ENCODE results near the gene FABP2.
"Not testable (repeated sequence)": the region's sequence is repeated elsewhere in the genome, so short reads cannot be mapped to it uniquely, and the experiment has no call there.

Gene FABP2
- 0 reads per million in 3 donors for total RNA-seq

DNA sequence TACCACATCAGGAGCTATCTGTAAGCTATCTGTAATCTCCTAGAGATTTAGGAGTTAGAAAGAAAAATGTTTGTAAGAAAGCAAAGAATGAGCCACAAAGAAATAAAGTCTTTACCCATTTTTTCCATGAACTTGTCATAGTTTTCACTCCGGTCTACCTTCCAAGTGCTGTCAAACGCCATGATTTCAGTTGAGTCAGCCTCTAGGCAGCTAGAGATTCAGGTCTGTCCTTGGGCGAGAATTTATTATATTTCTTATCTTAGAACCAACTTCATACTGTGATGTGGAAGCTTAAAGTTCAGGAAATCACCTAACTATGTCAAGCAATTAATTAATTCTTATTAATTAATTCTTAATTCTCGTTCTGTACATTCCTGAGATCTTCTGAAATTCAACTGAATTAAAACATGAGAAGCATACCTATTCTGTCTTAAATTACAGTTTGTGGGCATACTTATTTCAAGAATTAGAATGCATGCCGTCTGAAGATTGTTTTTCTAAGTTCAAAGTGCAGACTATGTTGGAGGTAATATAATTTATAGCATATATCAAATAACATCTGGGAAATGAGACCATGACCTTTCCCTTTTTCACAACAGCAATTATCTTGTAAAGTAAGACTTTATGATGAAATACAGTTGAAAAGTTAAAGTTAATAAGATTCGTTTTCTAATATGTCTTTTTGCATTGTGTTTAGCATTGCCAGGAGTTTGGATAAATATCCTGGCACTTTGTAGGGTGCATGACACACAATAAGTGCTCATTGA is at the start of gene FABP2:
TSS of gene FABP2 (minus strand) at position 218 of the 767 bp plus-strand sequence. CDS start at position 182, 36 bp downstream.
- Histone ChIP-seq H3K36me3 (ENCODE audit: control insufficient read depth, insufficient read depth, low read length) (no peaks in the 10 kb centered on the region), H3K27ac (ENCODE audit: insufficient read depth, low read length, poor library complexity, severe bottlenecking) (no peak within 1 kb of the TSS), H3K4me3 (ENCODE audit: insufficient read depth, low read depth, low read length, poor library complexity, severe bottlenecking) (no peak within 1 kb of the TSS), H3K27me3 (replicated peaks; ENCODE audit: control insufficient read depth, insufficient read depth, low read length, poor library complexity, severe bottlenecking) (no peaks in the 10 kb centered on the region), H3K9me3 (ENCODE audit: control insufficient read depth, low read length) (no peaks in the 10 kb centered on the region), H3K4me1 (ENCODE audit: control insufficient read depth, insufficient read depth, low read length, poor library complexity, severe bottlenecking) (no peaks in the 10 kb centered on the region)
- DNase-seq, result no peak

DNA sequence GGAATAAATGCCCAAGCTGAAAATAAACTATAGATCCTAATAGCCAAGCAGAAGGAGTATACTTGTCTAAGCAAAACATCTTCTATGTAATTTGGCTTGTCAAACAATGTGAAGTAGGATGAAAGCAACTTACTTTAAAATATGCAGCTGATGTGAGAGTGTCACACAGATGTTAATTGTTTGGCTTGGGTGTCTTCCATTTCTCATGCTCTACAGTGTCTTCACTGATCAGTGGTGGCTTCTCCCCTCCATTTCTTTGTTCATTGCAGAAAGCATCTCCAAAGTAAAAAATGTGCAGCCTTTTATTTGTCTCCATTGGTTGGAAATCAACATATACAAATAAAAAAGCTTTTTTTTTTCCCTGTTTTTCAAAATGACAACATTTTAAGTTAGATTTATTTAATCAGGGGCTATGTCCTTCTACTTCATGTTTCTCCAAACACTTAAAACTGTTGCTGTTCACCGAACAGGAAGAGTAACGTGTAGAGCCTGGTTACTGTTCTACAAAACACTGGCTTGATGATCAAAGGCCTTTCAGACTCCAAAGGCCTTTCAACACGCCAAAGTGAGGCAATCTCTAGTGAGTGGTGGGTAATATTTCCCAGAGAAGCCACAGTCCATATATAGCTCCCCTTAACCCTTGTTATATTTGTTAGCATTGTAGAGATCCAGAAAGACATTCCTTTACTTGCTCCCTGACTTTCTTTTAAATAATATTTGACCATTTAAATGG is 49.2 kb upstream of the FABP2 start:
- not testable (repeated sequence) for H3K27ac ChIP-seq (ENCODE audit: insufficient read depth, low read length, poor library complexity, severe bottlenecking); H3K36me3 ChIP-seq (ENCODE audit: control insufficient read depth, insufficient read depth, low read length); H3K4me3 ChIP-seq (ENCODE audit: insufficient read depth, low read depth, low read length, poor library complexity, severe bottlenecking)

DNA sequence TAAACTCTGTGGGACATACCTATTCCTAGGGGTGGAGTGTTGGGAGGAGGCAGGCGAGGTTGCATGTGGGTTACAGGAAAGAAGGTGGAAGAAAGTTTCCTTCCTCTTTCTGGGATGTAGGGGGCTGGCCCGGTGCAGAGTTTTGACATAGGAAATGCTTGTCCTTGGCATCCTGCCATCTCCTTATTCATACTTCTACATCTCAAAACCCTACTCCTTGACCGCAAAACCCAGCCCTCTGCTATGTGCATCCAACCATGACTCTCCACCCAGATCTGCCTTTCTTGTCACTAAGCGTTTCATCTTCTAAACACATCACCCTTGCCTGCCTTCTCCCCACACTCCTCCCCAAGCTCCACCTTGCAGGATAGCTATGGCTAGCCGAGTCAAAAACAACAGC is 48.5 kb upstream of the FABP2 start:
- not testable (repeated sequence) for H3K4me3 ChIP-seq (ENCODE audit: insufficient read depth, low read depth, low read length, poor library complexity, severe bottlenecking); H3K27ac ChIP-seq (ENCODE audit: insufficient read depth, low read length, poor library complexity, severe bottlenecking)

More for the DNA sequence above, 49.2 kb upstream of the FABP2 start:
- not testable (repeated sequence) for DNase-seq; H3K9me3 ChIP-seq (ENCODE audit: control insufficient read depth, low read length); H3K4me1 ChIP-seq (ENCODE audit: control insufficient read depth, insufficient read depth, low read length, poor library complexity, severe bottlenecking); H3K27me3 ChIP-seq (replicated peaks; ENCODE audit: control insufficient read depth, insufficient read depth, low read length, poor library complexity, severe bottlenecking)

DNA sequence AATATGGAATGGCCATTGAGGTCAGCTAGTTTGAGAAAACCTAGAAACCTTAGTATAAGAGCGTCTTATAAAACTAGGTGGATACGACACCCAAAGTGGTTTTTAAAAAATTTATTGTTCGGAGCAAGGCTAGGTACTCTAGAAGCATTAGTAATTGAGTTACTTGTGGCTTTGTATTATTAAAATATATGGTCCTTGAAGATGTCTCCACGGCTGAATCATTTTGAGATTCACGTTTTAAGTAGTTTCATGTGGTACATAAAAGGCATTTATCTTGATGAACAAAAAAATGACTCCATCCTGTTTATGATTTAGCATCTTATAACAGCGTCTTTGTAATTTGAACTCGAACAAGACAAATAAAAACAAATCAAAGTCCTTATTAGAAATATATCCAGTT is 44.9 kb upstream of the FABP2 start:
- not testable (repeated sequence) for H3K27ac ChIP-seq (ENCODE audit: insufficient read depth, low read length, poor library complexity, severe bottlenecking); H3K4me3 ChIP-seq (ENCODE audit: insufficient read depth, low read depth, low read length, poor library complexity, severe bottlenecking); H3K36me3 ChIP-seq (ENCODE audit: control insufficient read depth, insufficient read depth, low read length); DNase-seq; H3K27me3 ChIP-seq (replicated peaks; ENCODE audit: control insufficient read depth, insufficient read depth, low read length, poor library complexity, severe bottlenecking); H3K9me3 ChIP-seq (ENCODE audit: control insufficient read depth, low read length); H3K4me1 ChIP-seq (ENCODE audit: control insufficient read depth, insufficient read depth, low read length, poor library complexity, severe bottlenecking)

More for the DNA sequence above, 48.5 kb upstream of the FABP2 start:
- H3K4me1 ChIP-seq (ENCODE audit: control insufficient read depth, insufficient read depth, low read length, poor library complexity, severe bottlenecking); H3K27me3 ChIP-seq (replicated peaks; ENCODE audit: control insufficient read depth, insufficient read depth, low read length, poor library complexity, severe bottlenecking); H3K36me3 ChIP-seq (ENCODE audit: control insufficient read depth, insufficient read depth, low read length); H3K9me3 ChIP-seq (ENCODE audit: control insufficient read depth, low read length): not testable (repeated sequence)
- DNase-seq, result peak in 2 of 3 donors; percentile 1 to 14

DNA sequence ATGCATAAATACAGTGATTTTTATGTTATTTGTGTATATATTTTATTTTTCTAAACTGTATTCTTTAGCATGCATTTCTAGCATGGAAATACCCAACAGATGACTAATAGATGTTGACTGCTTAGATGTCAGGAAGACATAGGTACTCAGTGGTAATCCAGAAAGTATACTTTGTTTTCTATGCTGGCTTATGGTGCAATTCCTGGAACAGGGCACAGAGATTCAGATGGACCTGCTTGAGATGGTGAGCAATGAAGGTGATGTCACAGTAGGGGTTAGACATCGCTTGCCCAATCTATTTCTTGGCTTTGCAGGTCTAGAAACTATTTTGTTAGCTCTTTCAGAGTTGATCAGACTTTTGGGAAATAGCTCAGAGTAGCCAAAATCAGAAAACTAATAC is 42.3 kb upstream of the FABP2 start:
- not testable (repeated sequence) for DNase-seq; H3K4me1 ChIP-seq (ENCODE audit: control insufficient read depth, insufficient read depth, low read length, poor library complexity, severe bottlenecking); H3K9me3 ChIP-seq (ENCODE audit: control insufficient read depth, low read length); H3K27ac ChIP-seq (ENCODE audit: insufficient read depth, low read length, poor library complexity, severe bottlenecking); H3K36me3 ChIP-seq (ENCODE audit: control insufficient read depth, insufficient read depth, low read length); H3K27me3 ChIP-seq (replicated peaks; ENCODE audit: control insufficient read depth, insufficient read depth, low read length, poor library complexity, severe bottlenecking); H3K4me3 ChIP-seq (ENCODE audit: insufficient read depth, low read depth, low read length, poor library complexity, severe bottlenecking)

DNA sequence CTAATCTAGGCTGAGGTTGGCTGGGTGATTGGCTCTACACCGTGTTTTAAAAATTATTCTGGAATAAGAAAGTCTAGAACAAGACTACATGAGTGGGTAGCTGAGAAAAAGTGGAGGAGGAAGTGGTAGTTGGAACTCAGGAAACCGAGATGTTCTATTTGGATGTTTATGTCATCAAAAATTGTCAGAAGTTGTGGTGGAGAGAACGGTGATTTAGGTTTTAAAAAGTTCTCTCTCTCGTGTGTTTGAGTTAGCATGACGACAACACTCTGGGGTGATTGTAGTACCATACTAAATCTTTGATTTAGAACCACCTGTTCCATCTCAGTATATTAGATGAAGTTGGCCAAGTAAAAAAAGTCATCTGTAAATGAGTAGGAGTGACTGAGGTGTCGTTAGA is 41.4 kb upstream of the FABP2 start:
- H3K27me3 ChIP-seq (replicated peaks; ENCODE audit: control insufficient read depth, insufficient read depth, low read length, poor library complexity, severe bottlenecking); H3K9me3 ChIP-seq (ENCODE audit: control insufficient read depth, low read length); H3K4me1 ChIP-seq (ENCODE audit: control insufficient read depth, insufficient read depth, low read length, poor library complexity, severe bottlenecking); H3K36me3 ChIP-seq (ENCODE audit: control insufficient read depth, insufficient read depth, low read length); H3K4me3 ChIP-seq (ENCODE audit: insufficient read depth, low read depth, low read length, poor library complexity, severe bottlenecking); DNase-seq; H3K27ac ChIP-seq (ENCODE audit: insufficient read depth, low read length, poor library complexity, severe bottlenecking): not testable (repeated sequence)

DNA sequence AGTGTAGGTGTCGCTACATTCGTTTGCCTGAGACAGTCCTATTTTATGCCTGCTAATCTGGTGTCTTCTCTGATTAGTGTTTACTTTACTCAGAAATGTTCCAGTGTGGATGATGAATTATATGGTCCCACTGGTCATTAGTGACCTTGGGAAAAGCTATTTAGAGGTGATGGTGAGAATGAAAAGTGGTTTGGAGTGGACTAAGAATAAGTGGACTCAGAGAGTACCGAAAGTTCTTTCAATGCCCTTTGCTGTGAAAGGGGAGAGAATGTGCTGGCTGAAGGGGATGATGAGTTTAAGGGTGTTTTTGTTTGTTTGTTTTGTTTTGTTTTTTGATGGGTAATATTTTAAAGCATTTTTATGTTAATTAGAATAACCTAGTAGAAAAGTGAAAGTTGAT is 40.5 kb upstream of the FABP2 start:
- H3K4me3 ChIP-seq (ENCODE audit: insufficient read depth, low read depth, low read length, poor library complexity, severe bottlenecking); H3K27me3 ChIP-seq (replicated peaks; ENCODE audit: control insufficient read depth, insufficient read depth, low read length, poor library complexity, severe bottlenecking); H3K36me3 ChIP-seq (ENCODE audit: control insufficient read depth, insufficient read depth, low read length): not testable (repeated sequence)

DNA sequence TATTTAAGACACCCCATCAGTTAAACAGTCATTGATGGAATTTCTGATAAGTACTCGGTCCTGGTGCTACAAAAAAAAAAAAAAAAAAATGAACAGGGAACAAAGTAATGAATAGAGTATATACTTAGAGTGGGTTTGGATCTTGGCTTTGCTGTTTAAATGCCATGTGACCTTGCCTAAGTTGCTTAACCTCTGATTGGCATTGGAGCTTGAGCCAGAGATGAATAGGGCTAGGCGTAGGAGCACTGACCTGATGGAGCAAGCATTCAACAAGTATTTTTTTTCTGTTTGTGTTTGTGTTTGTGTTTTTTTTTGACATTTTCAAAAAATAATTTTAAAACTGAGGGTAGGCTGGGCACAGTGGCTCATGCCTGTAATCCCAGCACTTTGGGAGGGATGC is 37.9 kb upstream of the FABP2 start:
- not testable (repeated sequence) for H3K4me1 ChIP-seq (ENCODE audit: control insufficient read depth, insufficient read depth, low read length, poor library complexity, severe bottlenecking); H3K27me3 ChIP-seq (replicated peaks; ENCODE audit: control insufficient read depth, insufficient read depth, low read length, poor library complexity, severe bottlenecking); DNase-seq; H3K4me3 ChIP-seq (ENCODE audit: insufficient read depth, low read depth, low read length, poor library complexity, severe bottlenecking); H3K36me3 ChIP-seq (ENCODE audit: control insufficient read depth, insufficient read depth, low read length); H3K27ac ChIP-seq (ENCODE audit: insufficient read depth, low read length, poor library complexity, severe bottlenecking); H3K9me3 ChIP-seq (ENCODE audit: control insufficient read depth, low read length)

More for the DNA sequence above, 40.5 kb upstream of the FABP2 start:
- not testable (repeated sequence) for H3K4me1 ChIP-seq (ENCODE audit: control insufficient read depth, insufficient read depth, low read length, poor library complexity, severe bottlenecking); H3K9me3 ChIP-seq (ENCODE audit: control insufficient read depth, low read length); DNase-seq; H3K27ac ChIP-seq (ENCODE audit: insufficient read depth, low read length, poor library complexity, severe bottlenecking)

DNA sequence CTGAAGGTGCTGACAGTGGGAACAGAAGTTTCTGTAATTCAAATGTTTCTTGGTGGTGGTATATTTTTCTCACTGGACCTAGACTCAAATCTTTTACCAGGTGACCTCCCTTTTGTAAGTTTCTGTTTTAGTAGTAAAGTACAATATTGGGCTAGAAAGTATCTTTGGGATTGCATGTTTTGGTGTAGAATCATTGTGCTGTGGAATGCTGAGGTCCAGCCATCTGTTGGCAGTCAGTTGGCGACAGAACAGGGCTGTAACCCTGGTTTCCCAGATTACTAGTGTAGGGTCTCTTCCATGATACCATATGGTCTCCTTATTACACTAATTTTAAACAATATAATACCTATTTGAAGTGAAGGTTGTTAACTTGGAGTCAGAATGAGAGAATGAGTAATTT is 34.9 kb upstream of the FABP2 start:
- not testable (repeated sequence) for H3K4me3 ChIP-seq (ENCODE audit: insufficient read depth, low read depth, low read length, poor library complexity, severe bottlenecking); H3K27ac ChIP-seq (ENCODE audit: insufficient read depth, low read length, poor library complexity, severe bottlenecking); H3K9me3 ChIP-seq (ENCODE audit: control insufficient read depth, low read length); H3K36me3 ChIP-seq (ENCODE audit: control insufficient read depth, insufficient read depth, low read length); H3K27me3 ChIP-seq (replicated peaks; ENCODE audit: control insufficient read depth, insufficient read depth, low read length, poor library complexity, severe bottlenecking); H3K4me1 ChIP-seq (ENCODE audit: control insufficient read depth, insufficient read depth, low read length, poor library complexity, severe bottlenecking); DNase-seq

DNA sequence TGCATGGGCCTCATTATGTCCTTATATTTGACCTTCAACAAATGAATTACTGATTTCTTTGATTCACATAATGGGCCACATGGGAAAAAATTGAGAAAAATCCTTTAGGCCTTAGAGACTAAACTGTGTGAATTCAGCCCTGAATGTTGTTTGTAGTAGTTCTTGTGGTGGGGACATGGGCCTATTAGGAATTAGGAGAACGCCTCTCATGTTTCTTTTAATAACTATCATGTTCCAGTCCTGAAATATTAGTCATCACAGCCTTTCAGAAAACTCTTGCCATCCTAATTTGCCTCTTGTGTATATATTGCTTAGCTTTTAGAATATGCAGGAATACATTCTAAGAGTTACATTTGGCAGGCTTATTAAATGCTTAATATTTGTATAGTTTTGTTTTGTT is 34.1 kb upstream of the FABP2 start:
- H3K4me3 ChIP-seq (ENCODE audit: insufficient read depth, low read depth, low read length, poor library complexity, severe bottlenecking); H3K27ac ChIP-seq (ENCODE audit: insufficient read depth, low read length, poor library complexity, severe bottlenecking); H3K27me3 ChIP-seq (replicated peaks; ENCODE audit: control insufficient read depth, insufficient read depth, low read length, poor library complexity, severe bottlenecking); H3K4me1 ChIP-seq (ENCODE audit: control insufficient read depth, insufficient read depth, low read length, poor library complexity, severe bottlenecking); DNase-seq; H3K9me3 ChIP-seq (ENCODE audit: control insufficient read depth, low read length); H3K36me3 ChIP-seq (ENCODE audit: control insufficient read depth, insufficient read depth, low read length): not testable (repeated sequence)
